B cell (primary cell): ENCODE results near the gene KARS1. TPM values are rescaled to one million over a fixed set of nuclear protein-coding genes. Genes with fewer than 3 reads are reported as not detected.

Experiments used
- ATAC-seq: fragments of 200-7000 bp; cut with Tn5 transposase; one replicate; pipeline ENCODE4 v1.10.0; 2021; ENCODE audit warnings: low read depth, mild to moderate bottlenecking, moderate number of reproducible peaks, moderate library complexity
- CTCF ChIA-PET: fragments of 350-600 bp; sonication (Branson Sonifier 250); formaldehyde crosslinking; loops from one replicate; lab custom pipeline; 2021; ENCODE audit warnings: antibody characterized with exemption, inconsistent platforms; lab: Charles Lee
- POLR2A ChIA-PET: fragments of 350-600 bp; sonication (Branson Sonifier 250); formaldehyde crosslinking; loops from one replicate; lab custom pipeline; 2021; ENCODE audit warnings: antibody characterized with exemption; lab: Charles Lee
- DNase-seq: peaks from one replicate; pipeline ENCODE4 v3.0.0; 2013
- H2AFZ ChIP-seq: 2 replicates; pipeline ENCODE4 v1.6.1; 2012; ENCODE audit warnings: mild to moderate bottlenecking, low read depth, low read length; ENCODE audit not compliant: insufficient read depth, poor library complexity, severe bottlenecking
- H3K27ac ChIP-seq, 2 donors: 1 replicate in 1 of 2; 2 replicates in 1 of 2; pipeline ENCODE4 v1.5.1; 2012 to 2013; ENCODE audit warnings: low read length in 2 of 2, mild to moderate bottlenecking in 2 of 2, moderate library complexity in 1 of 2
- H3K27me3 ChIP-seq, 4 experiments: fragments of 200-600 bp in 1 of 4; sonication (generic) in 1 of 4; replicated peaks in 1 of 4; 1 replicate in 2 of 4; 2 replicates in 2 of 4; pipeline versions ENCODE4 v1.6.1 to v1.7.0; 2013 to 2016; ENCODE audit warnings: low read length in 3 of 4, mild to moderate bottlenecking in 2 of 4, mixed read lengths in 1 of 4, moderate library complexity in 1 of 4; ENCODE audit not compliant: insufficient read depth in 4 of 4, control insufficient read depth in 3 of 4; ENCODE audit errors: control extremely low read depth in 1 of 4
- H3K36me3 ChIP-seq, 2 experiments: replicated peaks in 1 of 2; 1 replicate in 1 of 2; 2 replicates in 1 of 2; pipeline versions ENCODE4 v1.6.1 to v1.7.1; 2013; ENCODE audit warnings: low read length in 1 of 2; ENCODE audit not compliant: insufficient read depth in 2 of 2, control insufficient read depth in 1 of 2; ENCODE audit errors: control extremely low read depth in 1 of 2, extremely low read depth in 1 of 2
- H3K4me1 ChIP-seq, 2 donors: fragments of 200-600 bp in 1 of 2; sonication (generic) in 1 of 2; 1 replicate in 1 of 2; 2 replicates in 1 of 2; pipeline versions ENCODE4 v1.5.1 to v1.6.1; 2013 to 2017; ENCODE audit warnings: low read length in 2 of 2; ENCODE audit not compliant: control insufficient read depth in 2 of 2, insufficient read depth in 2 of 2
- H3K4me2 ChIP-seq: replicated peaks from 2 replicates; pipeline ENCODE3; 2012; ENCODE audit warnings: mild to moderate bottlenecking, low read depth, low read length; ENCODE audit not compliant: poor library complexity, severe bottlenecking
- H3K4me3 ChIP-seq, 5 experiments: fragments of 200-600 bp in 1 of 5; sonication (generic) in 1 of 5; 1 replicate in 3 of 5; 2 replicates in 2 of 5; pipeline versions ENCODE4 v1.5.1 to v1.7.0; 2011 to 2016; ENCODE audit warnings: low read length in 4 of 5, mild to moderate bottlenecking in 4 of 5, low read depth in 2 of 5, control low read depth in 1 of 5, moderate library complexity in 1 of 5; ENCODE audit not compliant: insufficient read depth in 1 of 5; ENCODE audit errors: control extremely low read depth in 1 of 5, extremely low read depth in 1 of 5
- H3K79me2 ChIP-seq: fragments of 200-600 bp; sonication (generic); one replicate; pipeline ENCODE4 v1.6.0; 2016; ENCODE audit warnings: low read length; ENCODE audit not compliant: control insufficient read depth, insufficient read depth
- H3K9ac ChIP-seq: fragments of 200-600 bp; sonication (generic); 2 replicates; pipeline ENCODE4 v1.6.1; 2017; ENCODE audit warnings: mild to moderate bottlenecking, low read length, moderate library complexity
- H3K9me3 ChIP-seq, 3 donors: one replicate each; pipeline versions ENCODE4 v1.6.1 to v1.7.1; 2013; ENCODE audit warnings: low read length in 2 of 3; ENCODE audit not compliant: control insufficient read depth in 2 of 3, insufficient read depth in 1 of 3; ENCODE audit errors: control extremely low read depth in 1 of 3
- H4K20me1 ChIP-seq: 2 replicates; pipeline ENCODE4 v1.6.0; 2012; ENCODE audit warnings: mild to moderate bottlenecking, low read length; ENCODE audit not compliant: insufficient read depth, control insufficient read depth, poor library complexity, severe bottlenecking
- H3K27ac Mint-ChIP-seq: one replicate; pipeline ENCODE4 v1.8.0; 2021; ENCODE audit warnings: mixed read lengths
- H3K27me3 Mint-ChIP-seq: one replicate; pipeline ENCODE4 v1.8.0; 2021; ENCODE audit warnings: mixed read lengths
- H3K4me1 Mint-ChIP-seq: one replicate; pipeline ENCODE4 v1.8.0; 2021; ENCODE audit warnings: mixed read lengths
- H3K4me3 Mint-ChIP-seq: one replicate; pipeline ENCODE4 v1.8.0; 2021; ENCODE audit warnings: mixed read lengths
- H3K9me3 Mint-ChIP-seq: one replicate; pipeline ENCODE4 v1.8.0; 2022; ENCODE audit warnings: mixed read lengths; ENCODE audit not compliant: insufficient read depth
- CTCF ChIP-seq: fragments of 200-600 bp; IDR thresholded peaks from one replicate; pipeline ENCODE4 v1.8.0; 2022; ENCODE audit warnings: antibody characterized with exemption, mild to moderate bottlenecking
- EZH2 ChIP-seq: IDR thresholded peaks from 2 replicates; pipeline ENCODE4 v1.6.1; 2012; ENCODE audit warnings: borderline replicate concordance, low read depth, mild to moderate bottlenecking, moderate library complexity, low read length; ENCODE audit not compliant: insufficient read depth, poor library complexity, severe bottlenecking
- WGBS: methylation state at CpG from one replicate; pipeline ENCODE4 v1.1.5; 2013; ENCODE audit warnings: missing lambda C conversion rate; ENCODE audit not compliant: insufficient coverage; 5-methylcytosine and 5-hydroxymethylcytosine counted together
- intact Hi-C: fragments of 100-400 bp; cut with micrococcal nuclease; formaldehyde crosslinking; loops from one replicate; pipeline ENCODE4 v1.10.0; 2022
- polyA plus RNA-seq: library from polyadenylated mRNA; depleted of rRNA; stranded (reverse); fragments of >200 nt; gene quantifications from 2 replicates; pipeline ENCODE4 v1.2.3, GENCODE V29; 2012
- total RNA-seq, 2 donors: library from RNA; stranded (reverse); fragments of 120-200 nt in 1 of 2; gene quantifications; 1 replicate in 1 of 2; 2 replicates in 1 of 2; pipeline versions ENCODE4 v1.2.3 to v1.2.4, GENCODE V29; 2013 to 2022

KARS1 gene
- total and polyA plus RNA-seq, 2 donors (not counting 1 experiment from before 2014, with no cell fraction given) = 70.7 to 114 TPM

- H3K4me3 Mint-ChIP-seq = no peak overlapping the region
- no peak for ATAC-seq
- no peaks in the 10 kb centered on the region for H3K4me1 Mint-ChIP-seq
- H3K9me3 Mint-ChIP-seq = no peaks in the 10 kb centered on the region
- Histone ChIP-seq H4K20me1 (no peaks in the 10 kb centered on the region), H3K9me3 (no peaks in the 10 kb centered on the region), H3K36me3 (no peaks in the 10 kb centered on the region), H2AFZ (no peak overlapping the region), H3K4me3 (no peak overlapping the region), H3K9ac (no peak overlapping the region), H3K27me3 (no peaks in the 10 kb centered on the region), H3K27ac (no peak overlapping the region), H3K4me2 (no peak overlapping the region), H3K79me2 (no peaks in the 10 kb centered on the region), H3K4me1 (no peaks in the 10 kb centered on the region)
- no peak for DNase-seq
- intact Hi-C loops = no loop called here
- 93% methylated on average over 14 of the region's 14 CpGs for WGBS
- ChIA-PET CTCF (no interaction called here), POLR2A (no interaction called here)
- TF ChIP-seq EZH2 = no peak
- TF ChIP-seq CTCF = no peak
- no peaks in the 10 kb centered on the region for H3K27me3 Mint-ChIP-seq
- no peak overlapping the region for H3K27ac Mint-ChIP-seq
Measured at GRCh38 chr16:75682308-75682707, 34.8 kb upstream of the KARS1 start.

GRCh38 chr16:75679366-75679765 lies 31.9 kb upstream of the KARS1 start:
- H3K79me2 ChIP-seq = no peaks in the 10 kb centered on the region
- H4K20me1 ChIP-seq = no peaks in the 10 kb centered on the region
- H3K27ac ChIP-seq = no peak overlapping the region
- ATAC-seq = no peak
- CTCF ChIA-PET = no interaction called here
- H3K4me1 ChIP-seq = no peaks in the 10 kb centered on the region
- WGBS = 100% methylated on average over 5 of the region's 5 CpGs
- no peak overlapping the region for H2AFZ ChIP-seq
- Mint-ChIP-seq H3K27ac (no peak overlapping the region), H3K9me3 (no peaks in the 10 kb centered on the region), H3K27me3 (no peaks in the 10 kb centered on the region), H3K4me3 (no peak overlapping the region), H3K4me1 (no peaks in the 10 kb centered on the region)
- no peaks in the 10 kb centered on the region for H3K9me3 ChIP-seq
- no peak for DNase-seq
- H3K36me3 ChIP-seq = no peaks in the 10 kb centered on the region
- H3K9ac ChIP-seq = no peak overlapping the region
- POLR2A ChIA-PET = no interaction called here
- intact Hi-C loops = no loop called here
- TF ChIP-seq EZH2 = no peak
- TF ChIP-seq CTCF = no peak
- H3K27me3 ChIP-seq = no peaks in the 10 kb centered on the region
- no peak overlapping the region for H3K4me2 ChIP-seq
- no peak overlapping the region for H3K4me3 ChIP-seq
